ENCODE measurements around the gene BACH2. TPM values are rescaled to one million over a fixed set of nuclear protein-coding genes. Genes with fewer than 3 reads are reported as not detected.
A peak's percentile ranks its signal among the peaks of the same experiment; 100 is the strongest.

Gene BACH2
- total and polyA plus RNA-seq, 7 experiments from 2014 or later, result 24.8 to 193 (median 117) TPM

- peaks cover 26 to 52% (median 49%) of the 10 kb centered on the region in 5 donors for H3K36me3 Mint-ChIP-seq
- Histone ChIP-seq H3K27ac (ENCODE audit: low read depth, low read length) (peak overlapping the region; percentile 53), H3K4me3 (ENCODE audit: low read length) (no peak overlapping the region), H3K27me3 (ENCODE audit: control insufficient read depth in 2 of 2, insufficient read depth in 2 of 2, low read length in 2 of 2) (no peaks in the 10 kb centered on the region), H3K4me1 (ENCODE audit: control insufficient read depth in 2 of 2, insufficient read depth in 2 of 2, low read length in 2 of 2) (peaks cover 0 to 55% of the 10 kb centered on the region in 2 donors), H3K36me3 (ENCODE audit: control insufficient read depth in 2 of 3, insufficient read depth in 3 of 3, low read length in 3 of 3) (peaks cover 0 to 10% (median 0%) of the 10 kb centered on the region in 3 experiments), H3K9me3 (ENCODE audit: control insufficient read depth in 2 of 3, low read length in 3 of 3) (no peaks in the 10 kb centered on the region)
- CTCF ChIA-PET, result interaction anchor here (1.3 kb wide), 2 partner anchors 23 to 228 kb away, joined by 3 read pairs; no protein-coding TSS in a partner anchor
- peak overlapping the region in 8 of 10 donors; percentile 7 to 71 (median 48) for H3K4me3 Mint-ChIP-seq
- no peak for DNase-seq
- ATAC-seq, result no peak
- H3K4me1 Mint-ChIP-seq, result peaks cover 37 to 99% (median 90%) of the 10 kb centered on the region in 7 donors
- POLR2A ChIA-PET, result interaction anchor here (0.9 to 1.6 kb wide), 5 partner anchors 10 to 221 kb away, joined by 3 to 7 read pairs (median 3); no protein-coding TSS in a partner anchor
- intact Hi-C loops (cut with micrococcal nuclease), result loop anchor here in 1 of 2 donors (1.0 to 2.0 kb wide), 2 partner anchors 8 to 17 kb away; no protein-coding TSS in a partner anchor
- H3K9me3 Mint-ChIP-seq, result peaks cover 0 to 12% (median 5%) of the 10 kb centered on the region in 11 donors
- peak overlapping the region; percentile 49 to 98 (median 85) for H3K27ac Mint-ChIP-seq
- H3K27me3 Mint-ChIP-seq, result no peaks in the 10 kb centered on the region
Observed at GRCh38 chr6:90251295-90251992, 45.2 kb downstream of the BACH2 start.

DNA sequence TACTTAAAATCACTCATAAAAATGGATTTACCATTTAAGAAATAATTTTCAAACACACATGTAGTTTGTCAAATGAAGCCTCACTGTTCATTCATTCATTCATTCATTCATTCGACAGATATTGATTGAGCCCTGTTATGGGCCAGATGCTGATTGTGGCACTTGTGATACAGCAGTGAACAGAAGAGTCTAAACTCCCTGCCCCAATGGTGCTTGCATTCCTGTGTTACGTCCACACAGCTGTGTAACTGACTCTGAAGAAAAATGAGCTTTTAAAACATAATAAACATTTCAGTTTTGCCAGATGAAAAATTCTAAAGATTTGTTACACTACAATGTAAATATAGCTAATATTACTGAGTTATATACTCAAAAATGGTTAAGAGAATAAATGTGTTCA is 46.2 kb downstream of the BACH2 start:
- H3K4me3 Mint-ChIP-seq, result peak overlapping the region in 2 of 10 donors; percentile 45 to 66
- peaks cover 31 to 99% (median 90%) of the 10 kb centered on the region in 7 donors for H3K4me1 Mint-ChIP-seq
- no peaks in the 10 kb centered on the region for H3K27me3 Mint-ChIP-seq
- DNase-seq, result no peak
- Histone ChIP-seq H3K27me3 (ENCODE audit: control insufficient read depth in 2 of 2, insufficient read depth in 2 of 2, low read length in 2 of 2) (no peaks in the 10 kb centered on the region), H3K9me3 (ENCODE audit: control insufficient read depth in 2 of 3, low read length in 3 of 3) (no peaks in the 10 kb centered on the region), H3K36me3 (ENCODE audit: control insufficient read depth in 2 of 3, insufficient read depth in 3 of 3, low read length in 3 of 3) (peaks cover 0 to 7% (median 0%) of the 10 kb centered on the region in 3 experiments), H3K27ac (ENCODE audit: low read depth, low read length) (peak overlapping the region; percentile 49), H3K4me1 (ENCODE audit: control insufficient read depth in 2 of 2, insufficient read depth in 2 of 2, low read length in 2 of 2) (peaks cover 0 to 47% of the 10 kb centered on the region in 2 donors), H3K4me3 (ENCODE audit: low read length) (no peak overlapping the region)
- intact Hi-C loops (cut with micrococcal nuclease), result loop anchor here in 1 of 2 donors (2.0 kb wide), 1 partner anchor 16 kb away; no protein-coding TSS in a partner anchor
- H3K9me3 Mint-ChIP-seq, result peaks cover 0 to 7% (median 3%) of the 10 kb centered on the region in 11 donors
- POLR2A ChIA-PET, result interaction anchor here (1.0 to 1.4 kb wide), 5 partner anchors 11 to 60 kb away, joined by 3 to 4 read pairs (median 3); no protein-coding TSS in a partner anchor
- peak overlapping the region in 8 of 9 donors; percentile 83 to 98 (median 92) for H3K27ac Mint-ChIP-seq
- CTCF ChIA-PET, result interaction anchor here (1.3 kb wide), 1 partner anchor 24 kb away, joined by 3 read pairs; no protein-coding TSS in a partner anchor
- peaks cover 16 to 52% (median 45%) of the 10 kb centered on the region in 5 donors for H3K36me3 Mint-ChIP-seq
- no peak for ATAC-seq

- peaks cover 24 to 97% (median 85%) of the 10 kb centered on the region in 7 donors for H3K4me1 Mint-ChIP-seq
- Histone ChIP-seq H3K4me1 (ENCODE audit: control insufficient read depth in 2 of 2, insufficient read depth in 2 of 2, low read length in 2 of 2) (peaks cover 0 to 40% of the 10 kb centered on the region in 2 donors), H3K27me3 (ENCODE audit: control insufficient read depth in 2 of 2, insufficient read depth in 2 of 2, low read length in 2 of 2) (no peaks in the 10 kb centered on the region), H3K4me3 (ENCODE audit: low read length) (no peak overlapping the region), H3K27ac (ENCODE audit: low read depth, low read length) (peak overlapping the region; percentile 49), H3K36me3 (ENCODE audit: control insufficient read depth in 2 of 3, insufficient read depth in 3 of 3, low read length in 3 of 3) (peaks cover 0 to 7% (median 0%) of the 10 kb centered on the region in 3 experiments), H3K9me3 (ENCODE audit: control insufficient read depth in 2 of 3, low read length in 3 of 3) (no peaks in the 10 kb centered on the region)
- H3K27ac Mint-ChIP-seq, result peak overlapping the region; percentile 83 to 98 (median 91)
- peak; percentile 83 for ATAC-seq
- H3K4me3 Mint-ChIP-seq, result peak overlapping the region; percentile 3 to 76 (median 60)
- intact Hi-C loops (cut with micrococcal nuclease), result loop anchor here (1.0 to 2.0 kb wide), 5 partner anchors 8 to 36 kb away; no protein-coding TSS in a partner anchor
- POLR2A ChIA-PET, result interaction anchor here (0.5 to 1.4 kb wide), 8 partner anchors 10 to 83 kb away, joined by 3 to 4 read pairs (median 3); no protein-coding TSS in a partner anchor
- H3K9me3 Mint-ChIP-seq, result peaks cover 0 to 3% (median 0%) of the 10 kb centered on the region in 11 donors
- H3K27me3 Mint-ChIP-seq, result no peaks in the 10 kb centered on the region
- peaks cover 9 to 51% (median 39%) of the 10 kb centered on the region in 5 donors for H3K36me3 Mint-ChIP-seq
- DNase-seq, result peak in 2 of 9 donors; percentile 43 to 61
- CTCF ChIA-PET, result interaction anchor here (0.6 kb wide), 1 partner anchor 309 kb away, joined by 3 read pairs; no protein-coding TSS in a partner anchor
Observed at GRCh38 chr6:90249458-90249857, 47.2 kb downstream of the BACH2 start.

- ATAC-seq, result peak; percentile 47
- CTCF ChIA-PET, result no interaction called here
- no peak overlapping the region for H3K4me3 ChIP-seq (ENCODE audit: low read length)
- POLR2A ChIA-PET, result interaction anchor here (0.5 to 1.2 kb wide), 6 partner anchors 10 to 83 kb away, joined by 3 to 4 read pairs (median 3); no protein-coding TSS in a partner anchor
- peaks cover 0 to 3% (median 0%) of the 10 kb centered on the region in 11 donors for H3K9me3 Mint-ChIP-seq
- H3K27me3 Mint-ChIP-seq, result no peaks in the 10 kb centered on the region
- peaks cover 9 to 56% (median 42%) of the 10 kb centered on the region in 5 donors for H3K36me3 Mint-ChIP-seq
- H3K36me3 ChIP-seq (ENCODE audit: control insufficient read depth in 2 of 3, insufficient read depth in 3 of 3, low read length in 3 of 3), result peaks cover 0 to 7% (median 0%) of the 10 kb centered on the region in 3 experiments
- H3K4me1 Mint-ChIP-seq, result peaks cover 24 to 96% (median 84%) of the 10 kb centered on the region in 7 donors
- no peaks in the 10 kb centered on the region for H3K27me3 ChIP-seq (ENCODE audit: control insufficient read depth in 2 of 2, insufficient read depth in 2 of 2, low read length in 2 of 2)
- DNase-seq, result peak in 1 of 9 donors; percentile 63
- intact Hi-C loops (cut with micrococcal nuclease), result loop anchor here (1.0 to 2.0 kb wide), 5 partner anchors 8 to 36 kb away; no protein-coding TSS in a partner anchor
- H3K4me3 Mint-ChIP-seq, result peak overlapping the region in 6 of 10 donors; percentile 45 to 76 (median 65)
- H3K4me1 ChIP-seq (ENCODE audit: control insufficient read depth in 2 of 2, insufficient read depth in 2 of 2, low read length in 2 of 2), result peaks cover 0 to 40% of the 10 kb centered on the region in 2 donors
- peak overlapping the region; percentile 49 for H3K27ac ChIP-seq (ENCODE audit: low read depth, low read length)
- peak overlapping the region; percentile 83 to 98 (median 91) for H3K27ac Mint-ChIP-seq
- H3K9me3 ChIP-seq (ENCODE audit: control insufficient read depth in 2 of 3, low read length in 3 of 3), result no peaks in the 10 kb centered on the region
Observed at GRCh38 chr6:90249034-90249433, 47.6 kb downstream of the BACH2 start.

DNA sequence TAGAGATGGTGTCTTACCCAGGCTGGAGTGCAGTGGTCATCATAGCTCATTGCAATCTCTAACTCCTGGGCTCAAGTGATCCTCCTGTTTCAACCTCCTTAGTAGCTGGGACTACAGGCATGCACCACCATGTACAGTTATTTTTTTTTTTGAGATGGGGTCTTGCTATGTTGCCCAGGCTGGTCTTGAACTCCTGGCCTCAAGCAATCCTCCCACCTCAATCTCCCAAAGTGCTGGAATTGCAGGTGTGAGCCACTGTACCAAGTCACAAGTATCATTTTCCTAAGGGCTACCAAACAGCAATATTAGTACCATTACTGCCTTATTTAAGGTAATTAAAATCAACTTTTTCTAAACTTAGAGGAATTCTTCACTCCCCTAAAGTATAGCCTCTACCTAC is 49.4 kb downstream of the BACH2 start:
- H3K4me3 Mint-ChIP-seq, result peak overlapping the region in 1 of 10 donors; percentile 3
- no peaks in the 10 kb centered on the region for H3K27me3 Mint-ChIP-seq
- Histone ChIP-seq H3K9me3 (ENCODE audit: control insufficient read depth in 2 of 3, low read length in 3 of 3) (no peaks in the 10 kb centered on the region), H3K4me3 (ENCODE audit: low read length) (no peak overlapping the region), H3K27ac (ENCODE audit: low read depth, low read length) (no peak overlapping the region), H3K36me3 (ENCODE audit: control insufficient read depth in 2 of 3, insufficient read depth in 3 of 3, low read length in 3 of 3) (peaks cover 0 to 7% (median 0%) of the 10 kb centered on the region in 3 experiments), H3K4me1 (ENCODE audit: control insufficient read depth in 2 of 2, insufficient read depth in 2 of 2, low read length in 2 of 2) (peaks cover 0 to 34% of the 10 kb centered on the region in 2 donors), H3K27me3 (ENCODE audit: control insufficient read depth in 2 of 2, insufficient read depth in 2 of 2, low read length in 2 of 2) (no peaks in the 10 kb centered on the region)
- DNase-seq, result no peak
- peaks cover 17 to 91% (median 71%) of the 10 kb centered on the region in 7 donors for H3K4me1 Mint-ChIP-seq
- intact Hi-C loops (cut with micrococcal nuclease), result no loop called here
- H3K9me3 Mint-ChIP-seq, result peaks cover 0 to 3% (median 0%) of the 10 kb centered on the region in 11 donors
- peak overlapping the region in 8 of 9 donors; percentile 16 to 98 (median 83) for H3K27ac Mint-ChIP-seq
- peaks cover 9 to 62% (median 41%) of the 10 kb centered on the region in 5 donors for H3K36me3 Mint-ChIP-seq
- no peak for ATAC-seq
- ChIA-PET POLR2A (interaction anchor here (0.7 to 1.2 kb wide), 5 partner anchors 9 to 49 kb away, joined by 3 to 7 read pairs (median 5); partner anchors contain the start of gene BACH2), CTCF (interaction anchor here (0.7 to 1.5 kb wide), 3 partner anchors 26 to 142 kb away, joined by 3 to 5 read pairs (median 4); no protein-coding TSS in a partner anchor)

Data from naive thymus-derived CD4-positive, alpha-beta T cell (primary cell).